C4-2B (cell line): Measurements from ENCODE around the gene RFESD.

Source experiments
- H3K27ac ChIP-seq: fragments of 450-650 bp; 2 replicates; pipeline ENCODE4 v1.5.1; 2017
- ZFX ChIP-seq: fragments of 450-650 bp; IDR thresholded peaks from 2 replicates; pipeline ENCODE4 v1.6.1; 2017
- TF ChIP-seq, protein P1 (sequence below): fragments of 450-650 bp; conservative IDR thresholded peaks from 2 replicates; pipeline ENCODE4 v1.5.1; 2017; ENCODE audit warnings: mild to moderate bottlenecking

The RFESD gene

DNA sequence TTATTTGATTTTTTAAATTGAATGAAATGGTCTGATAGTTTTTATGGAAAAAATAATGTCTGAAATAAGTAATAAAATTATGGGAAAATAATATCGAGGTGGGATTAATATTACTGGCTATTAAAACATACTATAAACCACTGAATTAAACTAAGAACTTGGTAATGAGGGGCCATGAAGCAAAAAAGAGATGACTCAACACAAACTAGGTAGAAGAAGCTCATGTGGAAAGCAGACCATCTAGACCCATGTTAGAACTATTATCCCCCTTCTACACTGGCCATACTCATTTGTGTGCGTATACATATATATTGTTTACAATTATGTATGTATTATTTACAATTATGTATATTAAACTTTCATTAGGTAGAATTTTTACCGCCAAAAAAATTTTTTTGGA, 35.2 kb upstream of the RFESD start:
- H3K27ac ChIP-seq = no peak overlapping the region

DNA sequence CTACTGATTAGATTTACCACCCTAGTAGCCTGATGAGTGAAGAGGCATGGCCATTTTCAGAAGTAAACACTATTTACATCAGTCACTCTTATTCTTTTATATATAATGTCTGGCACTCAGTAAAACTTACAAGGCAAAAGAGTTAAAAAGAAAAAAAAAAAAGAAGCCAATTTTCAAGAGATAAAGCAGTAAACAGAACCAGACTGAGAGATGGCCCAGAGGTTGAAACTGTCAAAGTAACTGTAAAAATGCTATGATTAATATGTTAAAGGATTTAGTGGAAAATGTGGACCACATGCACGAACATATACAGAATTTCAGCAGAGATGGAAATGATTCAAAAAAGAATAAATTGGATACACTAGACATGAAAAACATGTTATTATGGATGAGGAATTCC, 33.1 kb upstream of the RFESD start:
- TF ChIP-seq, protein P1, sequence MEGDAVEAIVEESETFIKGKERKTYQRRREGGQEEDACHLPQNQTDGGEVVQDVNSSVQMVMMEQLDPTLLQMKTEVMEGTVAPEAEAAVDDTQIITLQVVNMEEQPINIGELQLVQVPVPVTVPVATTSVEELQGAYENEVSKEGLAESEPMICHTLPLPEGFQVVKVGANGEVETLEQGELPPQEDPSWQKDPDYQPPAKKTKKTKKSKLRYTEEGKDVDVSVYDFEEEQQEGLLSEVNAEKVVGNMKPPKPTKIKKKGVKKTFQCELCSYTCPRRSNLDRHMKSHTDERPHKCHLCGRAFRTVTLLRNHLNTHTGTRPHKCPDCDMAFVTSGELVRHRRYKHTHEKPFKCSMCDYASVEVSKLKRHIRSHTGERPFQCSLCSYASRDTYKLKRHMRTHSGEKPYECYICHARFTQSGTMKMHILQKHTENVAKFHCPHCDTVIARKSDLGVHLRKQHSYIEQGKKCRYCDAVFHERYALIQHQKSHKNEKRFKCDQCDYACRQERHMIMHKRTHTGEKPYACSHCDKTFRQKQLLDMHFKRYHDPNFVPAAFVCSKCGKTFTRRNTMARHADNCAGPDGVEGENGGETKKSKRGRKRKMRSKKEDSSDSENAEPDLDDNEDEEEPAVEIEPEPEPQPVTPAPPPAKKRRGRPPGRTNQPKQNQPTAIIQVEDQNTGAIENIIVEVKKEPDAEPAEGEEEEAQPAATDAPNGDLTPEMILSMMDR = no peak
- no peak overlapping the region for H3K27ac ChIP-seq

More for the DNA sequence above, 35.2 kb upstream of the RFESD start:
- TF ChIP-seq ZFX = no peak
- TF ChIP-seq, protein P1 = no peak

DNA sequence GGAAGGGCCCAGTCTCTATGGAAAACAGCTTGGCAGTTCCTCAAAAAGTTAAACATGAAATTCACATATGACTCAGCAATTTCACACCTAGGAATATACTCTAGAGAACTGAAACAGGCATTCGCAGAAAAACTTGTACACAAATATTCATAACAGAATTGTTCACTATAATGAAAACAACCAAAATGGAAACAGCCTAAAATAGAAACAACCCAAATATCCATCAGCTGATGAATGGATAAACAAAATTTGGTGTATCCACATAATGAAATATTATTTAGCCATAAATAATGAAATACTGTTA, 31.5 kb upstream of the RFESD start:
- no peak overlapping the region for H3K27ac ChIP-seq
- no peak for TF ChIP-seq ZFX
- TF ChIP-seq, protein P1 = no peak

DNA sequence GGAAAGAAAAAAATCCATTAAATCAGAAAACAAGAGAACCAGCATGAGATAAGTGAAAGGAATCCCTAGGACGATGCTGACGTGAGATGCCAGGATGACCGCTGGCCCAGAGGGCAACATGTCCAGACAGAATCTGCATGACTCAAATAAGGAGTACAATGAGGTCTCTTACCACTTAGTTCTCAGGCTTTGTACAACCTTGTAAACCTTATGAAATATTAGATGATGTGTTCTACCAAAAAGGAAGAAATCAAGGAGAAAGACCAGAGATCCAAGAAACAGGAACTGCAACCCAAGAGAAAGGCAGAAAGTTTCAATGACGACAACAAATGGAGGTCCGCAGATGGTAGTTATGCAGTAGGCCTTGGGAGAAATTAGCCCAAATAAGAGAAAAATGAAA, 29.5 kb upstream of the RFESD start:
- H3K27ac ChIP-seq = no peak overlapping the region
- TF ChIP-seq, protein P1 = no peak
- TF ChIP-seq ZFX = no peak

DNA sequence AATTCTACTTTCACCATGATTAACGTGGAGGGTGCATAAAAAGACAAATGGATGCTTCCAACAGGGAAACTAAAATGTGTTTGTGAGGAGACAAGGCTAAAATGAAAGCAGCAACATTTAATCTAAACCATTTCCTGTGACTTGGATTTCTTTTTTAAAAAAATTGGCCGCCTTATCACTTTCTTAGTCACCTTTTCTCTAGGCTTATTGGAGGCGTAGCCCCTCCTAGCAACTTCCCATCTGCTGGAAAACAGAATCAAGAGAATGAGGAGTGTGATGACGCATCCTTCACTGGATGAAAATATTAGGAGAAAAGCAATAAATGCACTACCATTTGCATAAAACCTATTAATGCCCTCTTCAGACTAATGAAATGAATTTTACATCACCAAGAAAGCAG, 27.5 kb upstream of the RFESD start:
- H3K27ac ChIP-seq = no peak overlapping the region
- TF ChIP-seq, protein P1 = no peak
- TF ChIP-seq ZFX = no peak

DNA sequence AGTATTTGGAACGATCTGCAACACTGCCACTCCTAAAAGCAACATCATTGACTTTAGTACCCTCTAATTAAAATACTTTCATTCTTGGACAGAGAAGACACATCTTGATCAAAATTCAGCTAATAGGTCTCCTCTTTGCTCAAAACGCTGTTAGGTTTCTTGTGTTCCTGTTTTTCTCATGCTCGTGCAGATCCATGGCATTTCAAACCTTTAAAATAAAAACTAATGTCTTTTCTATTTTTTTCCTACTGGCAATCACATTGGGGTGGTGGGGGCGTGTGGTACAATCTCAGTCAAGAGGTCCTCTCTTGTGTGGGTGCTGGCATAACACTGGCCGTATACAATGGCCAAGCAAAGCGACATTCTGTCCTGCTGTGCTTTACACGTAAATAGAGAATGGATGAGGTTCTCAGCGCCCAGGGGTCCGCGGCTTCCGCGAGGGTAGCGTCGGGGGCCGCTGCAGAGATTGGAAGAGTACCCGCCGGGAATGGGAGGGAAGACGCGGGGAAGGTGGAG, 27.0 kb upstream of the RFESD start:
- no peak overlapping the region for H3K27ac ChIP-seq

DNA sequence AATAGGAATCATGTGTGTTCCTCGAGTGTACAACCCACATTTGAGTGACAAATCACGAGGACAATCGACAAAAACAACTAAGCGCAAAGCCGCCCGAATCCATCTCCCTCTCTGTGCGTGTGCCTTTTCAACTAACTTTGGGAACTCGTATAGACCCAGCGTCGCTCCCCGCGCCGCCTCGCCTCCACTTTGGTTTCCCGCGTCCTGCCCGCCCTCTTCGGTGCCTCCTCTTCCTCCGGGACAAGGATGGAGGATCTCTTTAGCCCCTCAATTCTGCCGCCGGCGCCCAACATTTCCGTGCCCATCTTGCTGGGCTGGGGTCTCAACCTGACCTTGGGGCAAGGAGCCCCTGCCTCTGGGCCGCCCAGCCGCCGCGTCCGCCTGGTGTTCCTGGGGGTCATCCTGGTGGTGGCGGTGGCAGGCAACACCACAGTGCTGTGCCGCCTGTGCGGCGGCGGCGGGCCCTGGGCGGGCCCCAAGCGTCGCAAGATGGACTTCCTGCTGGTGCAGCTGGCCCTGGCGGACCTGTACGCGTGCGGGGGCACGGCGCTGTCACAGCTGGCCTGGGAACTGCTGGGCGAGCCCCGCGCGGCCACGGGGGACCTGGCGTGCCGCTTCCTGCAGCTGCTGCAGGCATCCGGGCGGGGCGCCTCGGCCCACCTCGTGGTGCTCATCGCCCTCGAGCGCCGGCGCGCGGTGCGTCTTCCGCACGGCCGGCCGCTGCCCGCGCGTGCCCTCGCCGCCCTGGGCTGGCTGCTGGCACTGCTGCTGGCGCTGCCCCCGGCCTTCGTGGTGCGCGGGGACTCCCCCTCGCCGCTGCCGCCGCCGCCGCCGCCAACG, 26.3 kb upstream of the RFESD start, which contains the start of gene GPR150:
Gene GPR150, plus strand, starts transcription at position 58 of the 840 bp plus-strand sequence. Its CDS starts 189 bp downstream, at position 247.
- TF ChIP-seq, protein P1 = no peak
- TF ChIP-seq ZFX = no peak
- H3K27ac ChIP-seq = no peak within 1 kb of the TSS

More for the DNA sequence above, 27.0 kb upstream of the RFESD start:
- TF ChIP-seq, protein P1 = no peak
- no peak for TF ChIP-seq ZFX
